SK-N-MC (cell line): ENCODE measurements around the gene INSR.

ENCODE experiments used
- EZH2 ChIP-seq: fragments of 200-600 bp; sonication (generic); IDR thresholded peaks from one replicate; pipeline ENCODE4 v1.6.1; 2017; ENCODE audit warnings: antibody characterized with exemption
- FOXP2 ChIP-seq: optimal IDR thresholded peaks from 2 replicates; pipeline ENCODE3; 2011; ENCODE audit warnings: mild to moderate bottlenecking, moderate library complexity; ENCODE audit not compliant: insufficient read depth; ENCODE audit errors: extremely low read length, control extremely low read depth
- POLR2AphosphoS5 ChIP-seq: IDR thresholded peaks from 2 replicates; pipeline ENCODE4 v1.6.1; 2012; ENCODE audit warnings: mild to moderate bottlenecking, low read depth, low read length, borderline replicate concordance

DNA sequence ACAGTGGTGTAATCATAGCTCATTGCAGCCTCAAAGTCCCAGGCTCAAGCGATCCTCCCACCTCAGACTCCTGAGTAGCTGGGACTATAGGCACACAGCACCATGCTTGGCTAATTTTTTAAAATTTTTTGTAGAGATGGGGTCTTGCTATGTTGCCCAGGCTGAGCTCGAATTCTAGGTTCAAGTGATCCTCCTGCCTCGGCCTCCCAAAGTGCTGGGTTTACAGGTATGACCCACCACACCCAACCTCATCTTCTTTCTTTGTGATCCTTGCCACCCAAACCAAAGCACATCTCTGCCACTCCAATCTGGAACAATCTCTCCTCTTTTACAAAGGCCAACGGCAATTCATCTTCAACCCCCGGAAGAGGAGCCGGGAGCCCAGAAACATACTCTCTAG lies 38.6 kb downstream of the INSR start:
- TF ChIP-seq POLR2AphosphoS5 (no peak), EZH2 (no peak), FOXP2 (no peak)
